GM21381 (cell line): ENCODE measurements around the gene PELI2.

ENCODE experiments used
- ATAC-seq: cut with Tn5 transposase; IDR thresholded peaks from one replicate; pipeline ENCODE4 v1.9.1; 2021; ENCODE audit warnings: mild to moderate bottlenecking, moderate library complexity; ENCODE audit not compliant: unreplicated experiment

Gene PELI2

DNA sequence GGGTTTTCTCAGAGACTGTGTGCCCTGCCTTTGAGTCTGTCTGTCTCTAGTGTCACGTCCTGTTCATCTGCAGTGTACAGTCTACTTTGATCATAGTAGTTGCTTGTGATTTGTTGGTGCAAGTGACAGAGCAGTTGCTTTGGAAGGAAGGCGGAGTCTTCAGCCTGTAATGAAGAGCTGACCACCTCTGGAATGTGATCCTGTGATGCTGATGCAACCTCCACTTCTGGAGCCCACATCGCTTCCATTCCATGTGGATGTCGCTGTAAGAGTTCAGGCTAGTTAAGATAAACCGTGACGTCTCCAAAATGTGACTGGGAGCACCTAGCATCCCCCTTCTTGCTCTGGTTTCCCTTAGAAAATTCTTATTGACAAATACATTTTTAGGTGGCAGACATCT lies 51.8 kb downstream of the PELI2 start:
- ATAC-seq, result no peak

DNA sequence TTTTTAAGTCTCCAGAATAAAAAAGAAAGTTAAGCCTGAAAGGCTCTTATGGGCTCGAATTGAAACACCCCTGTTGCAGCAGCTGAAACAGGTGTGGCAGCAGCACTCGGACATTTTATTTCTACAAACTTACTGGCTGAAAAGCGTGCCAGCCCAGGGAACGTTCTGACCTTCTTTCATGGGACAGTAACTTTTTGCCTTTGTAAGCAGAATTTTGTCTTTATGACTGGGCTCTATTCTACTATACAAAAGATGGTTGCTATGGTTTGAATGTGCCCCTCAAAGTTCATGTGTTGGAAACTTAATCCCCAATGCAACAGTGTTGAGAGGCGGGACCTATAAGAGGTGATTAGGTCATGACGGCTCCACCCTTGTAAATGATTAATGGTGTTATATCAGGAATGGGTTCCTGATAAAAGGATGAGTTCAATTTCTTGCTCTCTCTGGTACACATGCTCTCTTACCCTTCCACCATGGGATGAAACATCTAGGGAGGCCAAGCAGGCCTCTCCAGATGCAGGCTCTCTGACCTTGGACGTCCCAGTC lies 52.7 kb downstream of the PELI2 start:
- ATAC-seq, result no peak

- ATAC-seq, result no peak
These were observed 53.9 kb downstream of the PELI2 start for GRCh38 chr14:56172074-56172473.

- no peak for ATAC-seq
These were observed 54.4 kb downstream of the PELI2 start for GRCh38 chr14:56172571-56172971.

GRCh38 chr14:56173365-56173922 lies 55.2 kb downstream of the PELI2 start:
- ATAC-seq, result no peak

- no peak for ATAC-seq
These were observed 57.6 kb downstream of the PELI2 start for GRCh38 chr14:56175773-56176172.

- no peak for ATAC-seq
These were observed 58.3 kb downstream of the PELI2 start for GRCh38 chr14:56176530-56176929.

DNA sequence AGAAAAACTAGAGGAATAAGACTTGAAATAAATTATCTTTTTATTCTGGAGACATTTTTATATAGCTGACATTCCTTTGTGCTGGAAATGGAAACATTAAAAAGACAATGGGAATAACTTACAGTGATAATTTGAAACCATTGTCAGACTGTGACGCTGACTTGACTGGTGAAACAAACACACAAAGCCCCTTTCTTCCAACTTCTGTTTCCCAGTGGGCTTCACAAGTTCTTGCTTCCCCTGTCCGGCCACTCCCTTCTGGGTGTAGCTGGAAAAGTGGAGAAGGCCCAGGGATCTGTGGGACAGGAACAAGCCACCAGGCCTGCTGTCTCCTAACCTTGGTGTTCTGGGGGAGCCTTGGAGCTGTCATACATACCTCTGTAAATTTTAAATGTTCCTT lies 58.8 kb downstream of the PELI2 start:
- no peak for ATAC-seq

DNA sequence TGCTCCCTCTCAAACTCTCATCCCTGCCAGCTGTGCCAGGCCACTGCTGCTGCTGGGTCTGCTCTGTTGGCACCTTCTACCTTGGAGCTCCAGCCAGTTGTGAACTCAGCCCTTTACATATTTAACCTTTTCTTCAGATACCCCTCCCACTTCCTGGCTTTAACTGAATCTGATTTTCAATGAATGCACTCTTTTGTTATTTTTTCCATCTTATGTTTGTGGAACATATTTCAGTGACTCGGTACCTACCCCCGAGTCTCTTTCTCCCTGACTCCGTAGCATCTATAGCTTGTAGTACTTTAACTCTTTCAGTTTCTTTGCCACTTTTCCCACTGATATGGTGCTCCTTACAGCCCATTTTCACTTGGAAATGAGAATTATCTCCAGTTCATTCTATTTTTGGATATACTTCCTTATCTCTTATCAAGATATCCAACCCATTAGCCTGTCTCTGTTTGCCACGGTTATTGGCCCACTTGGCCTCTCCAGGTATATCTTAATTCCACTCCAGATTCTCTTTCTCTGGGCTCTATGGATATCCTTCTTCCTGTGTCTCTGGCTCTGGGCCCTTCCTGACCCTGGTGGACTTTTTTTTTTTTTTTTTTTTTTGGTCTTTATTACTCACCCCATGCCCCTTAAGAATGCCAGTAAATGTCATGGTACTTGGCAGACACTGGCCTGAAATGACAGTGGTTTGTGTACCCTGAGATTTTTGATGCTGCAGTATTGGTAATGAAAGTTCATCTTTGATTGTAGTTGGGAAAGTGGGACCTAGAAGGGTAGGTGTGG lies 62.7 kb downstream of the PELI2 start:
- no peak for ATAC-seq

- no peak for ATAC-seq
These were observed 63.5 kb downstream of the PELI2 start for GRCh38 chr14:56181681-56182085.

DNA sequence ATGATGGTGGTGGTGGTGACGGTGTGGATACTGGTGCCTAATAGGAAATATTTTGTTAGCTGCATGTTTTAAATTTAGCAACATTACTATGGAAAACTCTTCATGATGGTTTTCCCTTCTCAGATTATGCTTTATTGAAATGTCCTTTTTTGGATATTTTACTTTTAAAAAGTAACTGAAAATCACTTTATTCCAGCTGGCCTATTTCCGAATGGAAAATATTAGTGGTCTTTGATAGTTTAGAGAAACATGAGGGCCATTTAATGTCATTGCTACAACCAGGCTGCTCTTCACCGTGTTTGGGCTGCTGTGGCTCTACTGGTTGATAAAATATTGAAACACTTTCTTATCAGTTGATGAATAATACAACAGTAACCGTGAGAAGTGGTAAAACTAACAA lies 64.2 kb downstream of the PELI2 start:
- ATAC-seq, result no peak

DNA sequence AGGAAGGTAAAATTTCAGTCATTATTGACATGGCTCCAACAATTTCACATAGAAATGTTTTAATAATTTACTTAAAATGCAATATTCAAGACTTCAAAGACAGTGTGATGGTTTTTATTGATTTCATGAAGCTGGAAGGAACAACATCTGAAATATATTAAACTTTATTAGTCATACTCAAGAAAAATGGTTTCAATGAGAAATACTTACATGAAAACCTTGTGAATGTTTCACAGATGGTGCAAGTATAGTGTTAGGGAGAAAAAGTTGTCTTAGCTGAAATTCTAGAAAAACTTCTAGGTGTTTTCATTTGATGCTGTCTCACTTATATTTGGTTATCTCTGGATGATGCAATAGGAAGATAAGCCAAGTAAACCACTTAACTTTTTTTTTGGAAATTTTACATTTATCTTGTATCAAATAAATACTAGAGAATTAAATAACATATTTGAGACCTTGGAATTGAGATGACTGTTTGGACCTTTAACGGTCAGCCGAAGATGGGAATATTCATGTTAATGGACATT lies 65.5 kb downstream of the PELI2 start:
- ATAC-seq, result no peak

- no peak for ATAC-seq
These were observed 67.8 kb downstream of the PELI2 start for GRCh38 chr14:56185992-56186391.

- ATAC-seq, result no peak
These were observed 69.5 kb downstream of the PELI2 start for GRCh38 chr14:56187736-56188135.

- ATAC-seq, result no peak
These were observed 71.1 kb downstream of the PELI2 start for GRCh38 chr14:56189307-56189706.

- no peak for ATAC-seq
These were observed 75.1 kb downstream of the PELI2 start for GRCh38 chr14:56193347-56193746.

- ATAC-seq, result no peak
These were observed 75.8 kb downstream of the PELI2 start for GRCh38 chr14:56194042-56194441.

- no peak for ATAC-seq
These were observed 77.0 kb downstream of the PELI2 start for GRCh38 chr14:56195223-56195622.

DNA sequence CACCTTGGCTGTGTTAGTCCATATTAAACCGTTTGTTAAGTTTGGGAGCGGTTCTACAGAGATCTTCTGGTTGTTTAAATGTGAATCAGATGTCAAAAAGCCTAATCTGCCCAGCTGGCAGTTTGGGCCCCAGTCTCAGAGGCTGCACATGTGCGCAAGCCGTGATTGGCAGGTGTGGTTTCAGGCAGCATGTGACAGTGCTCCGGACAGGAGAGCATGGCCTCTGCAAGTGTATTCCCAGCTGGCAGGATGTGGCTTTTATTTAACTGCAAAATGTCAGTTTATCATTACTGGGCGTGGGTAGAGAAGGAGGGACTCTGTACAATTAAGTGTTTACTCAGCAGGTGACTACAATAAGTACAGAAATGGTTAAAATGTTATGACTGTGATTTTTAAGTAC lies 77.5 kb downstream of the PELI2 start:
- ATAC-seq, result peak; percentile 60

DNA sequence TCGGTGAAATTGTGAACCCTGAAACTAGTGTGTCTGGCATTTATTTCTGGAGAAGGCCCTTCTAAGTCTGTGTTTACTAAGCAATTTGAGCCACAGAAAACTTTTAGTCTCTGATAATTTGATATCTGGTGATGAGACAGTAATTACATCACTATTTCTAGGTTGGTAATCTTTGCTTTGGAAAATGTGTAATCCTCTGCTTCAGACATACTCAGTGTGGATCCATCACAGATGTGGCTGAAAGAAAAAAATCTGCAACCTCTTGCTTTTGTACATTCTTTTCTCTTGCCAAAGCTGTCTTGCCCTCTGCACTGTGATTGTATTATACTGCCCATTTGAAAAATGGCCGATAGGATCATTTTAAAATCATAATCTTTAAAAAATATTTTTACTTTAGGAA lies 78.1 kb downstream of the PELI2 start:
- ATAC-seq, result no peak

DNA sequence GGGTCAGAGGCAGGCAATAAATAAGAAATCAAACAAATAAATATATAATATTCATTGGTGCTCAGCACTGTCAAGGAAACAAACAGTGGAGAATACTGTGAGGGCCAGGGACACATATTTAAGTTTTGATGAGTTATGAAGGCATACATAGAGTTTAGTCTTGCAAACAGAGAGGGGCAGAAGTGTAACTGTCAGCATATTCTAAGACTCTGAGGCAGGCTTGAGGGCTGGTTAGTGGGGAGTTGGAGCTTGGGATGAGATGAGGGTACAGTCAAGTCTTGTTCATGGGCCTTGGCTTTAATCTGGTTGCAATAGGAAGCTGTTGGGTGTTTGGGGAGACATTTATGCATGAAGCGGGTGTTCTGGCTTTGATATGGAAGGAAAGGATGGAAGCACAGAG lies 78.9 kb downstream of the PELI2 start:
- ATAC-seq, result no peak

DNA sequence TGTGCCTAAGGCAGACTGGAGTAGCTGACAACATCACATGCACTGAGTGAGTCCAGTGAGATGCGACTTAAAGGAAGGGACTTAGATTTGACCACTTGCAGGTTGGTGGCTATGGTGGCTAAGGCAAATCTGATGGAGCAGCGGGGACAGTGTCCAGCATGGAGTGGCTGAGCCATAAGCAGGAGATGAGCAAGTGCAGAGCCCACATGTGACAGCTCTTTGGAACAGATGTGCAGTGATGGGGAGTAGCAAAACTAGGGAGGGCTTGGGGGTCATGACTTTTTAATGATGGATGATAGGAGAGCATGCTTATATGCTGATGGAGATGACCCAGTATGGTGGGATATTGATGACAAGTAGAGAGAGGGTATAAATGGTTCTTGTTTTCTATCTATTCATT lies 80.2 kb downstream of the PELI2 start:
- ATAC-seq, result no peak
